ENCODE data around the gene RNF227.

Gene RNF227

DNA sequence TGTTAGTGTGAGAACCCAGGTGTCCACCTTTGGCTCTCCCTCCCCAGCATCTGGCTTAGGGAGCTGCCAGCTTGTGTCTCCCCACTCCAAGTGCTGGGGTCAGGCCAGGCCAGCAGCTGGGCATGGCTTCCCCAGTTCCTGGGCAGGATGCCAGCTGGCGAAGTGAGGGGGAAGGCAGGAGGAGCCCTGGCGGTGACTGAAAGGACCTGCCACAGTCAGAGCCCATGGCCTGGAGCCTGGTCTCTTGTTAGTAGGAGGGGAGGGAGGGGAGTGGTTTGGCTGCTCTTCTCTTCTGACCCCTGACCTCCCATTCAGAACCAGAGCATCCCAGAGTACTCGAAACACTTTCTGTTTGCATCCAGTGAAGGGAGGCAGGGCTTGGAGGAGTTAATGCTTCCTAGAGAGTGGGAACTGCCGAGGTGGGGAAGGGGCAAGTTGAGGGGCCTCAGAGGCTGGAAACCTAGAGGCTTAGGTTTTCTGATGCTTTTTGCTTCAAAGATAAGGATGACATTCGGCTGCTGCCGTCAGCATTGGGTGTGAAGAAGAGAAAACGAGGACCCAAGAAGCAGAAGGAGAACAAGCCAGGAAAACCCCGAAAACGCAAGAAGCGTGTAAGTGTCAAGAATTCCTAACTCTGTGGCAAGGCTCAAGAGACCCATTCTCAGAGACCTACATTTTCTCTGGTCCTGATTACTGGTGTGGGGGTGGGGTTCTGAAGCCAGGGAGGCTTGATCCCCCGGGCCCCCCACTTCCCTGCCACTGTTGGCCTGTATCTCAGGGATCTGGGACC, 26.7 kb downstream of the RNF227 start:
- peak; percentile 96 for DNase-seq (ENCODE audit: low spot score)

DNA sequence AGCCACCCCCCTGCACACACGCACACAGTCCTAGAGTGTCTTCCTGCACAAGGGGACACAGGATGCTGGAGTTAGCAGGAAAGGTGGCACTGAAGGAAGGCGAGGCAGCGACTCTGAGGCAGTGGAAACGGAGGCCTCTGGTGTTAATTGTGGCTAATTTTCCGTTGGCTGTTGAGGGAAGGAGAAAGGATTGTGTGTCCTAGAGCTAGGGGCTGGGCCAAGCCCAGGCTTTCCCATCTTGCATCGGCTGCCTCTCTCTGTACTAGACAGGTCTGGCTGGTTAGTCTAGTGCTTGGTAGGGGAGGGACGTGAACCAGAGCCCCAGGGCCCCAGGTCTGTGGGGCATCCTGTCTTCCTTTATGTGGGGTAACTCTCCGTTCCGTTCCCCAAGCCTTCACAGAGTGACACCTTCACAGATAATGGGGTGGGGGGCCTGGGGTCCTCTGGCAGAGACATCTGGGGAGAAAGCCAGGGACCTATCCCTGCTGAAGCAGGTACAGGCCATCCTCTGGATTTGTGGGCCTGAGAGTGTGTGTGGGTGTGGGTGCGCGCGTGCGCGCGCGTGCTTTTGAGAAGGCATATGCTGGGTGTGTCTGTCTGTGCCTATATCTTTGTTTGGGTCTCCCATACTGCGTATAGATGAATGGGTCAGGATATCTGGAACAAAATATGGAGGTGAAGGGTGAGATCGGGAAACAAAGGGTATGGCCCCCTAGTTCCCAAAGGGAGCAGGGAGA, 27.7 kb downstream of the RNF227 start, which contains the start of gene CHD3:
CHD3 (plus strand) TSS at position 606 of the 737 bp plus-strand sequence. CDS start 212 bp downstream, outside the sequence.
- no peak for DNase-seq (ENCODE audit: low spot score)

DNA sequence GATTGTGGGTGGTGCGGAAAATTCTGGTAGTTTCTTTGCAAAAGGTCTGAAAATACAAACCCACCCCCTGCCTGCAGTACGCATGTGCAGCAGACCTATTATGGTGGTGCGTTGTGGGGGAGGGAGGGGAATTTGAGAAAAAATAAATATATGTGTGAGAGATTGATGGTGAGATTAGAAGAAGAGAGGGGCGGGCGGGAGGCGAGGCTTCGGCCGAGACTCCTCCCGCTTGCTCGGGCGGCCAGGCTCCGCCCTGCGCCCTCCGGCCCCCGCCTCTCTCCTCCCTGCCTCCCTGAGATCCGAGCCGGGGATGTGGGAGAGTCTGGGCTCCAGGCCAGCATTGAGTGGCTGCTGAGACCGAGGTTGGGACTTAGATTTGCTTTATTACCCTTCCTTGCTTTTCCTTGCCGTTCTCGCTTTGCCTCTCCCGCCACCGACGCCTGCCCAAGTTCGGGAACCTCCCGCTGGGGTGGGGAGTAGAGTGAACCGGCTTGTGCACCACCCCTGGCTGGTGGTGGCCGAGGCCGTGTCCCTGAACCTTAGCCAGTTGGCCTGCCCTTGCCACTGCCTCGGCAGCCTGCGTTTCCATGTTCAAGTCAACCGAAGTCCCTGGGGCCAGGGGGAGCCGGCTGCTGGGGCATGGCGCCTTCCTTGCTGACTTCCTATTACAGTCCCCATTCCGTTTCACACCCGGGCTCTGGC, 28.5 kb downstream of the RNF227 start:
- peak; percentile 96 for DNase-seq (ENCODE audit: low spot score)

DNA sequence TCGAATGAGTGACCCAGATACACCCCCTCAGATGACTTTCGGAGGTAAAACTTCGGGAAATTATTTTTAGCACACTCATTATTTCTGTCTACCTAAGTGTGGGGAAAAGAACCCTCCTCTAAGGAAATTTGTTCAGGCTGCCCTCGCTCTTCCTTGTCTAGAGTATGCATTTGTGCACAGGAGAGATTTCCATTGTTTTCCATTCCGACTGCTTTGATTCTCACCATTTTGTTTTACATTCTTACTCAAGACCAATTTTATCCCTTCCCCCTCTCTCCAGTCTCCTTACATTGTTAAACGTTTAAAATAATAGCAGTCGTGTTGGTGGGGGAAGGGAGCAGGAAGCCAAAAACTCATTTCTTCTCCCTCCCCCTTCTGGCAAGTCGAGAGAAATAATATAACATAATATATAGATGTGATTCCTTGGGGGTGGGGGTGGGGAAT, 29.0 kb downstream of the RNF227 start:
- no peak for DNase-seq (ENCODE audit: low spot score)

DNA sequence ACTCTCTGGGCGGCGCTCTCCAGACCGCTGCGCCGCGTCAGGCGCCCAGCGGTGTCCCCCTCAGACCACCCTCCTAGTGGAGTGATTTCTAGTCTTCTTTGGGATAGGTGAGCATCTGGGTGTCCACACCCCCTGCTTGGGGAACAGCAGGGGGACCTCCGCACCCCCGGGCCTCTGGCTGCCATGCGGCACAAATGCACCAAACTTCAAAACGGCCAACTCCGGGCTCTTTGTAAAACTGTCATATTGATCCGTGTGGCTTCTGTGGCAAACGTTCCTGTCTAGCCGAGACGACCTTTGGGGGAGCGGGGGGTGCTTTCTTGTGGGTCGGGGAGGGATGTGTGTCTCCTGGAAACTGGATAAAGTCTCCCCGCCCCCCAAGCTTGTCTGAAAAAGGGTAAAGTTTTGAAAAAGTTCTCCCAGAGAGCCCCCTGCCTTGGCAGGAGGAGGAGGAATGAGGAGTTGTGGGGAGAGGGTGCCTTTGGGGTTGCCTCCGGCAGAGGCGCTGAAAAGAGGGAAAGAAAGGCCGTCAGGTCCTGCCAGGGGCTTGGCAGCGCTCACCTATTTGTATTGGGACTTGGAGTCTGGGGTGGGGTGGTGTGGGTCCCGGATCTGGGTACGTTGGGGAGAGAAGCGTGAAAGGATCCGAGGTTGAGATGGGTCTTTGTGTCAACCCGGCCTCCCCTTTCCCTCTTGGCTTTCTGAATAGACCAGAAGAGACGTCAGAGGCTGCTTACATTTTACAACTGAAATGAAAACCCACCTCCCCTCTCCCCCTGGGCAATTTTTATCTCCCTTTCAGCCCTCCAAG, 29.7 kb downstream of the RNF227 start:
- no peak for DNase-seq (ENCODE audit: low spot score)

DNA sequence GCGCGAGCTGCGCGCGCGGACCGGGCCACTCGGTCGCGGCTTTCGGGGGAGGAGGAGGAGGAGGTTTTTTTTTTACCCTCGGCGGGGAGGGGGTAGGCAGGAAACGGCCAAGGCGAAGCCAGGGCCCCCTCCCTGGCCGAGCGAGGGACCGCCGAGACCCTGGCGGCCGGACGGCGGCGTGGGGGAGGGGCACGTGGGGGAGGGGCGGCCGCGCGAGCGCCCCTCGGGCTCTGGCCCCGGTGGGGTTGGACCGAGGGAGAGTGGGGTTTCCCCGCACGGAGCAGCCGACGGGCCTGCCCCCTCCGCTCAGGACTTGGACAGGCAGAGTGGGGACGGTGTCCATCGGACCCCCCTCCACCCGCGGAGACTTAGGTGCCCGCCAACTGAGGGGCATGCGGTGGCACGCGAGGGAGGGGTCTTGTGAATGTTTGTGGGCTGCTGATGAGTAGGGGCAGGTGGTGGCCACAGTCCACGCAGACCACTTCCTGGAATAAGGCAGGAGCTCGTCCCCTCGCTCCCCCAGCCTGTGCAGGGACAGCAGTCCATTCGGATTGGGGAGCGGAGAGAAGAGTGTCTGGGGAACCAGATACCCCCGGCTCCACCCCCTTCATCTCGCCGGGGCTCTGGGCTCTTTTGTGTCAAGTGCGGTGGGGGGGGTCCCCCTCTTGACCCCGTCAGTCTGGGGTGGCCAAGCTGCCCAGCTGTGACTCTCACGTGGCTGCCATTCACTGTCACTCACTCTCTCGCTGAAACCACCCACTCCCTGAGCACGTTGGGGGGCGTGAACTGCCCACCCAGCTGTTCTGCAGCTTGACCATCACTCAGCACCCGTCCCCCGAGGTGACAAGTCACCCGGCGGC, 30.5 kb downstream of the RNF227 start:
- peak; percentile 28 for DNase-seq (ENCODE audit: low spot score)

DNA sequence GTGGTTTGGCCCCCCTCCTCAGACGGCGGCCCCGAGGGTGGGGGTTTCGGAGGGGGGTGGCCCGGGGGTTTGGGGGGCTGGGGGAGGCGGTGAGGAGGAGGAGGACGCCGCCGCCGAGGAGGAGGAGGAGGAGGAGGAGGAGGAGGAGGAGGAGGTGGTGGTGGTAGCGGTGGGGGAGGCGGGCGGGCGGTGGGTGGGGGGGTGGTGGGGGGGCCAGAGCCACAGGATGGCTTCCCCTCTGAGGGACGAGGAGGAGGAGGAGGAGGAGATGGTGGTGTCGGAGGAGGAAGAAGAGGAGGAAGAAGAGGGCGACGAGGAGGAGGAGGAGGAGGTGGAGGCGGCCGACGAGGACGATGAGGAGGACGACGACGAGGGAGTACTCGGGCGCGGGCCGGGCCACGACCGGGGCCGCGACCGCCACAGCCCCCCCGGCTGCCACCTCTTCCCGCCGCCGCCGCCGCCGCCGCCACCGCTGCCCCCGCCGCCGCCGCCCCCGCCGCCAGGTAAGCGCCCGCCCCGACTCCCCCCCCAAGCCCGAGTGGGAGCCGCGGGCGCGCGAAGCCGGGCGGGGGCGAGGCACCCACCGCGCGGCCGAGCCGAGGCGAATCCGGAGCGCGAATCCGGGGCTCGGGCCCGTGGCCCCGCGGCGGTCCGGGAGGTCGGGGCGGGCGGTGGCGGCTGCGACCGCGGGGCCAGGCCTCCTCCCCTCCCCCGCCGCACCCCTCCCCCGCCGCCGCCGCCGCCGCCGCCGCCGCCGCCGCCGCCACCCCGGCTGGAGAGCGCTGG, 31.3 kb downstream of the RNF227 start:
- DNase-seq (ENCODE audit: low spot score), result no peak

DNA sequence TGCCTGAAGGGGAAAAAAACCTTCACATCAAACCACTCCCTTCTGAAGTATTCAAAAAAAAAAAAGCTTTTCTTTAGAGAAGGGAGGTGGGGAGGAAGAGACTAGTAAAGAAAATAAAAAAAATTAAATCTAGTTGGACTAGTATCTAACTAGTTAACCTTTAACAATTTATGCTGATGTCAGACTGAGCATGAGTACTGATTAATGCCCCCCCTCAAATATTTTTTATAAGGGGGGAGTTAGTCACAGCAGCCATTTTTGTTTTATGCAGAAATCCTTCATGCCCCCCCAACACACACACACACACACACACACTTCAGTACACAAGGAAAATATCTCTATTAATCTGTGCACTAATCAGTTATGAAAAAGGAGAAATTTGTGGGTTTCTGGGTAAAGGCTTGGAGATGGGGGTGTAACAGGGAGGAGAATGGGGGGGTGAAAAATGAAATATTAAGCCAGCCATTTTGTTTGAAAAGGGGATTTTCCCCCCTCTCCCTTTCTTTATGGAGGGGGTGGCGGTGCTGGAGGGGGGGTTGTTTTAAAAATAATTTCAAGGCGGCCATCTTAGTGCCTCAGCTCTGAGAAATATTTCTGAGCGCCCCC, 32.2 kb downstream of the RNF227 start:
- DNase-seq (ENCODE audit: low spot score), result peak; percentile 39

DNA sequence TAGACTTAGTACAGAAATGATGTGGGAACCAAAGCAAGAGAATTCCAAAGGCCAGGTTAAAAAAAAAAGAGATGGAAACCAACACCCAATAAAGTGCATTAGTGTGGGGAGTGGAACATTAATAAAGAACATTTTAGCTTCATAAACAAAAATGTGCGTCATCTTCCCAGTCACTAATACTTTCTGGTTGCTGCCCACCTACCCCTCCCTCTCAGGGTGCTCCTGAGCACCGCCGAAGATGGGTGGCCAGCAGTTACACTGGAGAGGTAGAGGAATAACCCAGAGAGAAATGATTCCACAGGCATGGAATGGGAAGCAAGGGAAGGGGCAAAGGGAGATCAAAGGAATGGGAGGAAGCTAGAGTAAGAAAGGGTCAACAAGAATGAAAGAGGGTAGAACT, 33.5 kb downstream of the RNF227 start:
- no peak for DNase-seq (ENCODE audit: low spot score)

DNA sequence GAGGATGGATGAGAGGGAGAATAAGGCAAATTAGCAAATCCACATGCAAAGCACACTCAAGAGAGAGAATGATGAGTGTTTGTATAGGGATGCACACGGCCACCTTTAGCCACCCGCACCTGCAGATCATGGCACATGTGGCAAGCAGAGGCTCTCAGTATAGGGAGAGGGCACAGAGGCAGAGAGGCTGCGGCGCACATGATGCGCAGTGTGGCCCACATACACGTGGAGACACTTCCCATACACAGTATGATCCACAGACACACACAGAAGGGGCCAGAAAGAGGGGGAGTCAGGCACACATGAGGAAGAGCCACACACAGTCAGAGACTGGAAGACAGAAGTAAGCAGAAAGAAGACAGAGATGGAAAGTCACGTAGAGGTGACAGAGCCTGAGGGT, 34.0 kb downstream of the RNF227 start:
- DNase-seq (ENCODE audit: low spot score), result no peak

DNA sequence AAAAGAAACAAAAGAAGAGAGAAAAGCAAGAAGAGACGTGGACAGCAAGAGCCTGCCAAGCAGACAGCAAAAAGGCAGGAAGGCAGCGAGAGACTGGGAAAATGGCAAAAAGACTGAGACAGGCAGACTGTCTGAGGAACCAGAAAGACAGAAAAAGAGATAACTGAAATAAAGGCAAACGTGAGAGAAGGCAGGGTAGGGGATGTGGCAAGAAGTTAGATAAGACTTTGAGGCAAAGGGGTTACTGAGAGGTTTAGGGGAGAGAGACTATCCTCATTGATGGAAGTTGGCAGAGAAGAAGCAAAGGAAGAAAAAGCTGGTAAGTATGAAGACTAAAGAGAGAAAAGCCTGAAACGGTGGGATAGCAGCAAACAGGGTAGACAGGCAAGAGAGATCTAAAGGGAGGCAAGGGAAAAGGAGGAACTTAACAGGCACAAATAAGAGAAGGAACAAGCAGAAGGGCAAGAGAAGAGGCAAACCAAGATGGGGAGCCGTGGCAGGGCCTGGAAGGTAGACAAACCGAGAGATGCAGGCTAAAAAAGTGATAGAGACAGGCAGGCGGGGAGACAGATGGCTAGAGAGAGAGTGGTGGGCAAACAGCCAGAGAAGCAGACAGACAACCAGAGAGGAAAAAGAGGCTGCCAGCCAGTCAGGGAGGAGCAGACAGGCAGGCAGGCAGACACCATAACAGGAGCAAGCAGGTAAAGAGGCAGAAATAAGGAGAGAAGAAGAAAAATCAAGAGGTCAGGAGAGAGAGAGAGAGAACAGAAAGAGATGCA, 34.6 kb downstream of the RNF227 start:
- DNase-seq (ENCODE audit: low spot score), result no peak

DNA sequence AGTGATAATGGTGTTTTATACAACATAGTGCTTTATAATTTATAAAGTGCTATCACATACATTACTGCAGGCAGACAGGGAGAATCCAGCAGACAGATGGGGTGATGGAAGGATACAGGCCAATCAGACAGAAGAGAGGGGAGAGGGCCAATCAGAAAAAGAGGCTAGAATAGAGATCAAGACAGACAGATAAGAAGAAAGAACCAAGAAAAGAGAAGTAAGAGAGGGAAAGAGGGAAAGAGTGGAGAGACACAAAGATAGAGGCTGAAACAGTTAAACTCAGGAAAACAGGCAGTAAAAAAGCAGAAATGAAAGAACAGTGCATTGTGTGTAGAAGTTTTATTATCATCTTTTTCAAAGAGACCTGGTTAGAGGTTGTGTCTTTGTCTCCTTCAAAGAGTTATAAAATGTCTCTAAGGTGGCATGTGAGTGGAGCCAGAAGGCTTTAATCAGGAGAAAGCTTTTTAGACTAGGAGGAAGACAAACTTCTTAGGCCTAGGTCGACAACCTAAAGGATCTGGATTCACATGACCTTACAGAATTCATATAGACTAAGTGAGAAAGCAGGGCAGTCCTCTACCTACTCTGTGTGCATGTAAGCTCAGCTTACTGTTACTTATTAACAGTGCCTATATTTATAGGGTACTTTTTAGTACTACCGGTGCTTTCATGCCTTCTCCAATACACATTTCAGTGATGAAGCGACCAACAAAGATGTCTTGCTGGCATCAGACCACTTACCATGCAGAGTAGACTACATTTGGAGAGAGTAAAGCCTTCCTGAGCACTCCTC, 35.8 kb downstream of the RNF227 start:
- DNase-seq (ENCODE audit: low spot score), result no peak

DNA sequence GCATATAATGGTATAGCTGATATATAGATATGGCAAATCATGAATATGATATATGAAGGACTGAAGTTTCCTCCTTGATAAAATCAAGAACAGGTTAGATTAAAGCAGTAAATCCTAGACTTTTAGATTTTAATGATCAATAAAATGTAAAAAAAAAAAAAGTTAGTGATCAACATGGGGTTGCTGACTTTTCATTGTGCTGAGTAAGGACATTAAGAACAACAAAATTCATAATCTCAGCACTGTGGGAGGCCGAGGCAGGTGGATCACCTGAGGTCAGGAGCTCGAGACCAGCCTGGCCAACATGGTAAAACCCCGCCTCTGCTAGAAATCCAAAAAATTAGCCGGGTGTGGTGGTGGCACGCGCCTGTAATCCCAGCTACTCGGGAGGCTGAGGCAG, 37.9 kb downstream of the RNF227 start:
- DNase-seq (ENCODE audit: low spot score), result no peak

DNA sequence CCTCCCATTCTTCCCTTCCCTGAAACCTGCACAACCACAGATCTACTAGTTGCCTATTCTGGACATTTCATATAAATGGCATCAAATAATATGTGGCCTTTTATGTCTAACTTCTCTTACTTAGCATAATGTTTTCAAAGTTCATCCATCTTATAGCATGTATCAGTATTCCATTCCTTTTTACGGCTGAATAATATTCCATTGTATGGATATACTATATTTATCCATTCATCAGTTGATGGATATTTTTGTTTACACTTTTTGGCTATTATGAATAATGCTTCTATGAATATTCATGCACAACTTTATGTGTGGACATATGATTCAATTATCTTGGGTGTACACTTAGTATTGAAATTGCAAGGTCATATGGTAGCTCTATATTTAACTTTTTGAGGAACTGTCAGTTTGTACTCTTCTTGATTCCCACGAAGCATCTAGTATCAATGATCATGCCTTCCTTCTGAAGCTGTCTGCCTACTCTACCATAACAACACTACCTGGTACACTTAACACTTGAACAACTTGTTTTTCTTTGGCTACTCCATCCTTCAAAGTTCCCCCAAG, 40.2 kb downstream of the RNF227 start:
- DNase-seq (ENCODE audit: low spot score), result no peak

DNA sequence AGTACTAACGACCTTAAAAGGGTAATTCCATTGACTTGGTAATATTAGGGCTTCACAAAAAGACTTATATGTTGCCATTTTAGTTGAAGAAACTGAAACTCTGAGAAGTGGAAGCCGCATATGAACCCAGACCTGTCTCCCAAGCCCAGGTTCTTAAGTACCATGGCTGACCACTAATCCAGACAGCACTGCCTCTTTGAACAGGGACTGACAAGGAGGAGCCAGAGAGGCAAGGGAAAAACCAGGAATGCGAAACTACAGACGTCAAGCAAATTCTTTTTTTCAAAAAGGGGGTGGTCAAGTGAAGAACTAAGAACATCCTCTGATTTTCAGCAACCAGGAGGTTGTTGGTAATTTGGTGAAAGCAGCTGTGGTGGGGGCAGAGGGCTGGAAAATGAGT, 43.0 kb downstream of the RNF227 start:
- DNase-seq (ENCODE audit: low spot score), result no peak

DNA sequence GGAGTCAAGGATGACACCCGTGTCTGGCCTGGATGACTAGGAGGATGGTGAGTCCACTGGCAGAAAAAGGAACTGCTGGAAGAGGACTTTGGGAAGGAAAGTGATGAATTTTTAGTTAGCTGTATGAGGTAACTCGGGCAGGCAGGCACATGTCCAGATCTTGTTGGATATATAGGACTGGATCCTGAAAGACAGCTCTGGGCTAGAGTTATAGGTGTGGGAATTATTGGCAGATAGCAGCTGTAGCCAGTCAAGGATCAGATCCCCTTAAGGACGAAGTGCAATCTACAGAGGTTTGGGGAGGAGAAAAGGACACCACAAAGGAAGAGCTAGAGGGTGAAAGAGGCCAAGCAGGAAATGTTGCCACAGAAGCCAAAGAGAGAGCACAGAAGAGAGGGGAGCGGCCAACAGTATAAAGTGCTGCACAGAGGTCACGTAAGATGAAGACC, 48.2 kb downstream of the RNF227 start:
- DNase-seq (ENCODE audit: low spot score), result no peak

DNA sequence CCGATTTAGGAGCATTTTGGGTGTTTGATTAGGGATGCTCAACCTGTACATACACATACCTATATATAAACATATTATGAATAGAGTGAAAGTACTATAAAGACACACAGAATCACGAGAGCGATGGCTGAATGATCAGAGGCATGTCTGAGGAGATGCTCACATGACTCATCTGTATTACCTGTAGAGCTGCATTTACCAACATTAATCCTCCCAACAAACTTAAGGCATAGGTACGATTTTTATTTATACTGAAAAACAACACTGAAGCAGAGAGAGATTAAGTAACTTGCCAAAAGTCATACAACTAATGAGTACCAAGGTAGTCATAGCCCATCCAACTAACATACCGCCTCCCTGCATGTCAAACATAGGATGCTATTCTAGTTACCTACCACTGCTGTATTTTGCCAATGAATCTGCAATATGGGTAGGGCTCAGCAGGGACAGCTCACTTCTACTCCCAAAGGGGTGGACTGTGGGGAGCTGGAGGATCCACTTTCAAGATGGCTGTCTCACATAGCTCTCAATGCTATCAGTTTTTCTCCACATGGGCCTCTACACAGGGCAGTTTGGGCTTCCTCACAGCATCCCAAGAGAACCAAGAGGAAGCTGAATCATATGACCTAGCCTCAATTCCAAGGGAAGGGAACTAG, 51.0 kb downstream of the RNF227 start:
- no peak for DNase-seq (ENCODE audit: low spot score)
